GM12874 (cell line): ENCODE measurements around the gene NLRC5.

Experiments
- CTCF ChIP-seq: IDR thresholded peaks from 2 replicates; pipeline ENCODE4 v1.5.1; 2011; ENCODE audit warnings: low read depth, mild to moderate bottlenecking, control low read depth, low read length, moderate library complexity; ENCODE audit not compliant: insufficient read depth

NLRC5 gene

GRCh38 chr16:57036945-57037344 lies 47.6 kb downstream of the NLRC5 start:
- no peak for TF ChIP-seq CTCF

GRCh38 chr16:57038166-57038565 lies 48.8 kb downstream of the NLRC5 start:
- no peak for TF ChIP-seq CTCF

GRCh38 chr16:57039148-57039812 lies 49.9 kb downstream of the NLRC5 start:
- TF ChIP-seq CTCF = no peak

GRCh38 chr16:57041182-57042156 lies 52.1 kb downstream of the NLRC5 start:
- TF ChIP-seq CTCF = no peak

GRCh38 chr16:57042157-57043111 lies 53.1 kb downstream of the NLRC5 start:
- no peak for TF ChIP-seq CTCF

- TF ChIP-seq CTCF = no peak
These were observed 53.9 kb downstream of the NLRC5 start for GRCh38 chr16:57043248-57043647.
